Measurements from ENCODE around the gene ZNF662. TPM values are rescaled to one million over a fixed set of nuclear protein-coding genes. Genes with fewer than 3 reads are reported as not detected.
"Not testable (repeated sequence)": the region's sequence is repeated elsewhere in the genome, so short reads cannot be mapped to it uniquely, and the experiment has no call there.

Gene ZNF662
- total RNA-seq, 2 donors from 2014 or later: 8.6 to 15.5 TPM

DNA sequence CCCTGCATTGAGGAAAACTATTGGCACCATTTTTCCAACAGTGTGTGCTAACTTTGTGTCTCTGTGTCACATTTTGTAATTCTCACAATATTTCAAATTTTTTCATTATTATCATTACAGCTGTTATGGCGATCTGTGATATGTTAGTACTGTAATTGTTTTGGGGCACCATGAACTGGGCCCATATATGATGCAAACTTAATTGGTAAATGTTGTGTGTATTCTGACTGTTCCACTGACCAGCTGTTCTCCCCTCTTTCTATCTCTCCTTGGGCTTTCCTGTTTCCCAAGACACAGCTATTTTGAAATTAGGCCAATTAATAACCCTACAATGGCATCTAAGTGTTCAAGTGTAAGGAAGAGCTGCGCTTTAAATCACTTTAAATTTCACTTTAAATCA is 28.1 kb upstream of the ZNF662 start:
- intact Hi-C loops (cut with DNase I): loop anchor here (5.0 kb wide), 1 partner anchor 376 kb away; the partner anchor contains the start of gene VIPR1
- H3K27me3 ChIP-seq (replicated peaks; ENCODE audit: insufficient read depth): no peaks in the 10 kb centered on the region
- no peak overlapping the region for H3K4me3 ChIP-seq
- H3K9me3 ChIP-seq: no peaks in the 10 kb centered on the region
- no peak for DNase-seq (ENCODE audit: low spot score)
- no peaks in the 10 kb centered on the region for H3K36me3 ChIP-seq
- 91% methylated on average over 2 of the region's 2 CpGs for WGBS
- no peak overlapping the region for H3K27ac ChIP-seq
- no peaks in the 10 kb centered on the region for H3K4me1 ChIP-seq (replicated peaks)
- no peak for TF ChIP-seq POLR2A (IDR thresholded peaks at IDR 0.05)
- TF ChIP-seq, protein P1, sequence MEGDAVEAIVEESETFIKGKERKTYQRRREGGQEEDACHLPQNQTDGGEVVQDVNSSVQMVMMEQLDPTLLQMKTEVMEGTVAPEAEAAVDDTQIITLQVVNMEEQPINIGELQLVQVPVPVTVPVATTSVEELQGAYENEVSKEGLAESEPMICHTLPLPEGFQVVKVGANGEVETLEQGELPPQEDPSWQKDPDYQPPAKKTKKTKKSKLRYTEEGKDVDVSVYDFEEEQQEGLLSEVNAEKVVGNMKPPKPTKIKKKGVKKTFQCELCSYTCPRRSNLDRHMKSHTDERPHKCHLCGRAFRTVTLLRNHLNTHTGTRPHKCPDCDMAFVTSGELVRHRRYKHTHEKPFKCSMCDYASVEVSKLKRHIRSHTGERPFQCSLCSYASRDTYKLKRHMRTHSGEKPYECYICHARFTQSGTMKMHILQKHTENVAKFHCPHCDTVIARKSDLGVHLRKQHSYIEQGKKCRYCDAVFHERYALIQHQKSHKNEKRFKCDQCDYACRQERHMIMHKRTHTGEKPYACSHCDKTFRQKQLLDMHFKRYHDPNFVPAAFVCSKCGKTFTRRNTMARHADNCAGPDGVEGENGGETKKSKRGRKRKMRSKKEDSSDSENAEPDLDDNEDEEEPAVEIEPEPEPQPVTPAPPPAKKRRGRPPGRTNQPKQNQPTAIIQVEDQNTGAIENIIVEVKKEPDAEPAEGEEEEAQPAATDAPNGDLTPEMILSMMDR (IDR thresholded peaks at IDR 0.05): no peak
- no peak for TF ChIP-seq POLR2AphosphoS5 (IDR thresholded peaks at IDR 0.05)

DNA sequence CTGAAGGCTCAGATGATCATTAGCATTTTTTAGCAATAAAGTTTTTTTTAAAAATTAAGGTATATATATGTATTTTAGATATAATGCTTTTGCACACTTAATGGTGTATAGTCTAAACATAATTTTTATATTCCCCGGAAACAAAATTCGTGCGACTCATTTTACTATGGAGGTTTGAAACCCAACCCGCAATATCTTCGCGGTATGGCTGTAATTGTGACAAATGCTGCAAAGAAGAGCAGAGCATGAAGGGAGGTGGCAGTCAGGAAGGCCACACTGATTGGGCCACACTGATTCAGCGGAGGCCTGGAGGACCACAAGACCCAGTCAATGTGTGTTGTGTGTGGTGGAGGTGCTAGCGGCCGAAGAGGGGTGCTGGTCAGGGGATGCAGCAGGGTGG is 25.8 kb upstream of the ZNF662 start:
- H3K27me3 ChIP-seq (replicated peaks; ENCODE audit: insufficient read depth): no peaks in the 10 kb centered on the region
- no peaks in the 10 kb centered on the region for H3K9me3 ChIP-seq
- peak overlapping the region in 1 of 2 donors; percentile 67 for H3K27ac ChIP-seq
- no peaks in the 10 kb centered on the region for H3K4me1 ChIP-seq (replicated peaks)
- 89% methylated on average over 9 of the region's 9 CpGs for WGBS
- intact Hi-C loops (cut with DNase I): loop anchor here (2.0 kb wide), 3 partner anchors 41 to 97 kb away; no protein-coding TSS in a partner anchor
- DNase-seq (ENCODE audit: low spot score): no peak
- peak overlapping the region in 1 of 2 donors; percentile 59 for H3K4me3 ChIP-seq
- H3K36me3 ChIP-seq: no peaks in the 10 kb centered on the region
- no peak for TF ChIP-seq POLR2A (IDR thresholded peaks at IDR 0.05)
- TF ChIP-seq POLR2AphosphoS5 (IDR thresholded peaks at IDR 0.05): no peak
- TF ChIP-seq, protein P1 (IDR thresholded peaks at IDR 0.05): no peak

DNA sequence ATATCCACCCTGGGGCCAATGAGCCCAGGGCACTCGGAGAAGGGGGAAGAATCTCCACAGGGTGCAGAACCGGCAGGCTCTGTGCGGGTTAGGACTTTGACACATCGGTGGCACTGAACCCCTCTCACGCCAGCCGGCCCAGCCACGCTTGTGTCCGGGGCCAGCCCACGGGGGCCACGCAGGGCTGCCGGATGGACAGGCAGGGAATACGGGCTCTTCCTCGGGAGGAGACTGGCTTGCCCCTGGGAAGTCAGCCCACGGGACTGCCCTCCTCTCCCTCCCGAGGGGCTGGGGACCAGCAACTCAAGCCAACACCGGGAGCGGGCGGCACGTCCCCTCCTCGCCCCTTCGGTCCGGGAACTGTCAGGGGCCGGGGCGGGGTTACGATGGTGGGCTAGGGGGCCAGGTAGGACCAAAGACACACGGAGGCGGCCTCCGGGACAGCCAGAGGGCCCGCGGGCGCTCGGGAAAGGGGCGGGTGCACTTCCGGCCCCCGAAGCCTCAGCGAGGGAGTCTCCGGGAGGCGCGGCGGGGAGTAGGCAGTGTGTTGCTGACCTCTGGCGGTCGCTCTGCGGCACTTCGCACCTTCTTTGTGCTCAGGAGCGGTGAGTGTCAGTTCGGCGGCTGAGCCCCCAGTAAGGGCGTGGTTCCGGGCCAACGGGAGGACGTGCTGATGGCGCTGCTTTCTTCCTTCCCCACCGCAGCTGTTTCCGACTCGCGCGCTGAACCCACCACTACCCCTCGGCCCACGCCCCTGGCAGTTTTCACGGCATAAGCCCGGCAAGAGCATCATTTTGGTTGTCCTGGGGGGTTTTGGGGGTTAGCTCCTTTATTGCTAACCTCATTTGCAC is 25.1 kb upstream of the ZNF662 start:
- no peaks in the 10 kb centered on the region for H3K36me3 ChIP-seq
- no peaks in the 10 kb centered on the region for H3K27me3 ChIP-seq (replicated peaks; ENCODE audit: insufficient read depth)
- no peaks in the 10 kb centered on the region for H3K4me1 ChIP-seq (replicated peaks)
- peak overlapping the region; percentile 67 to 73 for H3K27ac ChIP-seq
- intact Hi-C loops (cut with DNase I): loop anchor here (2.0 kb wide), 3 partner anchors 42 to 98 kb away; no protein-coding TSS in a partner anchor
- peak; percentile 80 for DNase-seq (ENCODE audit: low spot score)
- TF ChIP-seq POLR2A (IDR thresholded peaks at IDR 0.05) (no peak), POLR2AphosphoS5 (IDR thresholded peaks at IDR 0.05) (peak; percentile 67)
- TF ChIP-seq, protein P1 (IDR thresholded peaks at IDR 0.05): peak; percentile 73 to 94 (median 90)
- 3% methylated on average over 44 of the region's 61 CpGs for WGBS
- H3K4me3 ChIP-seq: peak overlapping the region; percentile 58 to 59
- H3K9me3 ChIP-seq: no peaks in the 10 kb centered on the region

DNA sequence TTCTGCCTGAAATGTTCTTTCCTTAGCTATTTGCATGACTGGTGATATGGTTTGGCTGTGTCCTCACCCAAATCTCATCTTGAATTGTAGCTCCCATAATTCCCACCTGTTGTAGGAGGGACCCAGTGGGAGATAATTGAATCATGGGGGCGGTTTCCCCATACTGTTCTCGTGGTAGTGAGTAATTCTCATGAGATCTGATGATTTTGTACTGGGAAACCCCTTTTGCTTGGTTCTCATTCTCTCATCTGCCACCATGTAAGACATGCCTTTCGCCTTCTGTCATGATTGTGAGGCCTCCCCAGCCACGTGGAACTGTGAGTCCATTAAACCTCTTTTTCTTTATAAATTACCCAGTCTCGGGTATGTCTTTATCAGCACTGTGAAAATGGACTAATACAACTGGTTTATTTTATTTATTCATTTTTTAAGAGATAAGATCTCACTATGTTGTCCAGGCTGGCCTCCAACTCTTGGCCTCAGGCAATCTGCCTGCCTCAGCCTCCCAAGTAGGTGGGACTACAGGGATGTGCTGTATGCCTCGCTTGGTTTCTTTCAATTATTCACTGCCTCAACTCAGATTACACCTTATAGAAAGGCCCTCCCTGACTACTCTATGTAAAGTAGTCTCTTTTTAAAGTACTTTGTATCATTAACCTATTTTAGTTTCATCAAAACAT is 22.6 kb upstream of the ZNF662 start:
- H3K27ac ChIP-seq; H3K9me3 ChIP-seq; H3K4me1 ChIP-seq (replicated peaks); intact Hi-C loops (cut with DNase I); H3K4me3 ChIP-seq; DNase-seq (ENCODE audit: low spot score); H3K36me3 ChIP-seq; H3K27me3 ChIP-seq (replicated peaks; ENCODE audit: insufficient read depth): not testable (repeated sequence)
- 57% methylated on average over 6 of the region's 6 CpGs for WGBS

DNA sequence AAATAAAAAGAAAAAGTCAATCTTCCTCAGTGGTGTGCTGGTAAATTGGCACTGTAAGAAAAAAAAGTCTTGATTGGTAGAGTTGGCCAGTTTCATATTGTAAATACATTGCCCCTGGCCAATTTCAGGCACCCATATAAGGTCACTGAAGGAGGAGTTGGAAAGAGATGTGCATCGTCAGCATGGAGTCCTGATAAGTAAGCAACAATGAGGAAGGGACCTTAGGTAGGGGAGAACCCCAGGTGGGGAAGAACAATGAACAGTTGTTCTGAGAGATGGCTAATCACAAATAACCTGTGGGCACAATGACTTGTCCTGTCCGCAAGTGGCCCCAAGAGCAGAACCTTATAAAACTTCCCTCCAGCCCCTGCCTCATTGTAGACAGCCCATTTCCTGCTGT is 21.6 kb upstream of the ZNF662 start:
- 72% methylated on average over 2 of the region's 2 CpGs for WGBS
- no peak for DNase-seq (ENCODE audit: low spot score)
- Histone ChIP-seq H3K27me3 (replicated peaks; ENCODE audit: insufficient read depth) (no peaks in the 10 kb centered on the region), H3K4me1 (replicated peaks) (no peaks in the 10 kb centered on the region), H3K4me3 (no peak overlapping the region), H3K9me3 (no peaks in the 10 kb centered on the region), H3K36me3 (no peaks in the 10 kb centered on the region), H3K27ac (no peak overlapping the region)
- intact Hi-C loops (cut with DNase I): no loop called here
- TF ChIP-seq, protein P1 (IDR thresholded peaks at IDR 0.05): no peak
- TF ChIP-seq POLR2AphosphoS5 (IDR thresholded peaks at IDR 0.05): no peak
- no peak for TF ChIP-seq POLR2A (IDR thresholded peaks at IDR 0.05)

All from prostate gland (tissue), 2 donors.